ENCODE measurements around the gene NPSR1.

GRCh38 chr7:34844406-34844805, 186.4 kb downstream of the NPSR1 start:
- TF ChIP-seq CTCF (IDR thresholded peaks at IDR 0.05) (no peak), POLR2A (IDR thresholded peaks at IDR 0.05) (no peak)

All from sigmoid colon (tissue), 3 donors.